ENCODE data around the gene P3H2.

P3H2 gene

DNA sequence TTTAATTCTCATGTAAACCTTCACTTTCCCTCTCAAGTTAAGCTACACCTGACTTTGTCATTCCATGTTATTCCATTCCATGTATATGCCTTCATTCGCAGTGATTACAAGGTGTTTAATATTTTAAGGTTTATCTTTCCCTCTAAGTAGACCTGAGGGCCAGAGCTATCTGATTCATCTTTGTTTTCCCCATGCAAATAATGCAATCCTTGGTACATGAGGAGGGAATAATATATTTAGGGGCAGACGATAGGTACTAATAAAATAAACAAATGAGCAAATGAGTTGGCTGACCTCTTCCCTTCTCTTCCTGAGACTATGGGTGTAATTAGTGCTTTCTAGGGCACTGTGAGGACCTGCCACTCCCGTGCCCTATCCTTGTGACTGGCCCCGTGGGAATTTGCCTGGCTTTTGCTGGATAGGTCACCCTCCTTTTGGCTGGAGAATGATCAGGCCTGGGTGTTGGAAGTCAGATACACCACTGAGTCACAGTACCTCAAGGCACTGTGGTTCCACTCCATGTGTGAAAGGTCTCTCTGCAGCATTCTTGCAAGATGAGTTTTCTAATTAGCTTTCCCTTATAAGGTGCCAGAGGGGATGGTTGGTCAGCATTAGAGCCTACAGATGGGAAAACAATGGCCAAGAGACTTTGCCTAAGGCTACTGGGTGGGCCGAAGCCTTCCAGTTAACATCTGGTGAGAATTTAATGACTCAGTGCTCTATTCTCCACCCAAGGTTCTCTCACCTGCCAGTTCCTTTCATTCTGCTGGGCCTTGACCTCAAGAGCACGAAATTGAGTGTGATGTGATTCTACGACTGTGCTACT is 183.2 kb downstream of the P3H2 start:
- H3K27me3 ChIP-seq (ENCODE audit: insufficient read depth, low read length, poor library complexity, severe bottlenecking): no peaks in the 10 kb centered on the region
- H3K36me3 ChIP-seq (ENCODE audit: insufficient read depth, low read length): no peaks in the 10 kb centered on the region
- H3K9me3 ChIP-seq (ENCODE audit: insufficient read depth, low read depth, low read length): no peaks in the 10 kb centered on the region
- no peaks in the 10 kb centered on the region for H3K9me2 ChIP-seq (replicated peaks; ENCODE audit: low read depth, low read length)
- no peaks in the 10 kb centered on the region for H3F3A ChIP-seq (ENCODE audit: low read depth)
- H3K4me2 ChIP-seq (ENCODE audit: low read depth, low read length, poor library complexity, severe bottlenecking): no peak overlapping the region
- TF ChIP-seq EZH2phosphoT487 (IDR thresholded peaks at IDR 0.05; ENCODE audit: borderline replicate concordance): no peak
- TF ChIP-seq, protein P1, sequence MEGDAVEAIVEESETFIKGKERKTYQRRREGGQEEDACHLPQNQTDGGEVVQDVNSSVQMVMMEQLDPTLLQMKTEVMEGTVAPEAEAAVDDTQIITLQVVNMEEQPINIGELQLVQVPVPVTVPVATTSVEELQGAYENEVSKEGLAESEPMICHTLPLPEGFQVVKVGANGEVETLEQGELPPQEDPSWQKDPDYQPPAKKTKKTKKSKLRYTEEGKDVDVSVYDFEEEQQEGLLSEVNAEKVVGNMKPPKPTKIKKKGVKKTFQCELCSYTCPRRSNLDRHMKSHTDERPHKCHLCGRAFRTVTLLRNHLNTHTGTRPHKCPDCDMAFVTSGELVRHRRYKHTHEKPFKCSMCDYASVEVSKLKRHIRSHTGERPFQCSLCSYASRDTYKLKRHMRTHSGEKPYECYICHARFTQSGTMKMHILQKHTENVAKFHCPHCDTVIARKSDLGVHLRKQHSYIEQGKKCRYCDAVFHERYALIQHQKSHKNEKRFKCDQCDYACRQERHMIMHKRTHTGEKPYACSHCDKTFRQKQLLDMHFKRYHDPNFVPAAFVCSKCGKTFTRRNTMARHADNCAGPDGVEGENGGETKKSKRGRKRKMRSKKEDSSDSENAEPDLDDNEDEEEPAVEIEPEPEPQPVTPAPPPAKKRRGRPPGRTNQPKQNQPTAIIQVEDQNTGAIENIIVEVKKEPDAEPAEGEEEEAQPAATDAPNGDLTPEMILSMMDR (conservative IDR thresholded peaks at IDR 0.05; ENCODE audit: low read length): no peak
- no peaks in the 10 kb centered on the region for H3K79me2 ChIP-seq (ENCODE audit: insufficient read depth, low read length)
- no peak overlapping the region for H3K4me3 ChIP-seq (ENCODE audit: low read length, poor library complexity, severe bottlenecking)
- no peaks in the 10 kb centered on the region for H4K20me1 ChIP-seq (ENCODE audit: insufficient read depth, low read length, poor library complexity, severe bottlenecking)
- no peak overlapping the region for H3K9ac ChIP-seq (ENCODE audit: low read depth, low read length, poor library complexity, severe bottlenecking)
- no peak overlapping the region for H2AFZ ChIP-seq (ENCODE audit: low read length)
- H3K4me1 ChIP-seq (ENCODE audit: insufficient read depth, low read length, poor library complexity, severe bottlenecking): no peaks in the 10 kb centered on the region

DNA sequence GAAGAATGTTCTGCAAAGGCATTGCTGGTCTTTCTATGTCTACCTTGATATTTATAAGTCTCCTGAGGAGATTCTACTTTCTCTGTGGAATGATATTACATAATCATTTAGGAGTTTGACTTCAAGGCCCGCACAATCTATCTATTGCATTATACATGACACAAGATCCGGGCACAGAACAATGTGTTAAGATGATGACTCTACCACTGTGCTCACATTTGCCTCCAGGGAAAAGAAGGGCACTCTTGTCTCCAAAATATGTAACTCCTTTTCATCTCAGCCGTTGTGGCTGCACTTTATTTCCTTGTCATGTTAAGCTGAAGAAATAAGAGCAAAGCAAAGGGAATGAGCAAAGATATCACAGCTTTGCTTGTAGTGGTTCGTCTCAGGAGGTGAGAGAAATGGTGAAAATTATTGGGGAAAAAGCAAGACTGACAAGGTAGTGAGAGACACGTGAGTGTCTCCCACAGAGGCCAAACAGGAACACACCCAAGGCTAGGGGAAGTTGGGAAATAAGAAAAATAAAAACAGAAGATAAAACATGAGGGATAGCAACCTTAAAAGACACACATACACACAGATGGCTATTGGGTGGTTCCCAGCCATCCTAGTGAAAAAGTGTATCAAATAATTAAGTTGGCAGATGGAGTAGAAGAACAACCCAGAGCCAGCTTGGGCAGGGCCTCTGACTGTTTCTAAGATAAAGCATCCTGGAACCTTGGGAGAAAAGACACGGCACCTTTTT is 184.3 kb downstream of the P3H2 start:
- no peaks in the 10 kb centered on the region for H3F3A ChIP-seq (ENCODE audit: low read depth)
- no peak overlapping the region for H3K4me3 ChIP-seq (ENCODE audit: low read length, poor library complexity, severe bottlenecking)
- H3K9me3 ChIP-seq (ENCODE audit: insufficient read depth, low read depth, low read length): no peaks in the 10 kb centered on the region
- no peaks in the 10 kb centered on the region for H4K20me1 ChIP-seq (ENCODE audit: insufficient read depth, low read length, poor library complexity, severe bottlenecking)
- no peaks in the 10 kb centered on the region for H3K9me2 ChIP-seq (replicated peaks; ENCODE audit: low read depth, low read length)
- no peak overlapping the region for H3K9ac ChIP-seq (ENCODE audit: low read depth, low read length, poor library complexity, severe bottlenecking)
- no peak overlapping the region; the same call in 1 of the 2 replicates for H2AFZ ChIP-seq (ENCODE audit: low read length)
- H3K36me3 ChIP-seq (ENCODE audit: insufficient read depth, low read length): no peaks in the 10 kb centered on the region
- no peak overlapping the region for H3K4me2 ChIP-seq (ENCODE audit: low read depth, low read length, poor library complexity, severe bottlenecking)
- TF ChIP-seq, protein P1 (conservative IDR thresholded peaks at IDR 0.05; ENCODE audit: low read length): no peak
- no peak for TF ChIP-seq EZH2phosphoT487 (IDR thresholded peaks at IDR 0.05; ENCODE audit: borderline replicate concordance)
- H3K27me3 ChIP-seq (ENCODE audit: insufficient read depth, low read length, poor library complexity, severe bottlenecking): no peaks in the 10 kb centered on the region
- H3K79me2 ChIP-seq (ENCODE audit: insufficient read depth, low read length): no peaks in the 10 kb centered on the region
- H3K4me1 ChIP-seq (ENCODE audit: insufficient read depth, low read length, poor library complexity, severe bottlenecking): no peaks in the 10 kb centered on the region

DNA sequence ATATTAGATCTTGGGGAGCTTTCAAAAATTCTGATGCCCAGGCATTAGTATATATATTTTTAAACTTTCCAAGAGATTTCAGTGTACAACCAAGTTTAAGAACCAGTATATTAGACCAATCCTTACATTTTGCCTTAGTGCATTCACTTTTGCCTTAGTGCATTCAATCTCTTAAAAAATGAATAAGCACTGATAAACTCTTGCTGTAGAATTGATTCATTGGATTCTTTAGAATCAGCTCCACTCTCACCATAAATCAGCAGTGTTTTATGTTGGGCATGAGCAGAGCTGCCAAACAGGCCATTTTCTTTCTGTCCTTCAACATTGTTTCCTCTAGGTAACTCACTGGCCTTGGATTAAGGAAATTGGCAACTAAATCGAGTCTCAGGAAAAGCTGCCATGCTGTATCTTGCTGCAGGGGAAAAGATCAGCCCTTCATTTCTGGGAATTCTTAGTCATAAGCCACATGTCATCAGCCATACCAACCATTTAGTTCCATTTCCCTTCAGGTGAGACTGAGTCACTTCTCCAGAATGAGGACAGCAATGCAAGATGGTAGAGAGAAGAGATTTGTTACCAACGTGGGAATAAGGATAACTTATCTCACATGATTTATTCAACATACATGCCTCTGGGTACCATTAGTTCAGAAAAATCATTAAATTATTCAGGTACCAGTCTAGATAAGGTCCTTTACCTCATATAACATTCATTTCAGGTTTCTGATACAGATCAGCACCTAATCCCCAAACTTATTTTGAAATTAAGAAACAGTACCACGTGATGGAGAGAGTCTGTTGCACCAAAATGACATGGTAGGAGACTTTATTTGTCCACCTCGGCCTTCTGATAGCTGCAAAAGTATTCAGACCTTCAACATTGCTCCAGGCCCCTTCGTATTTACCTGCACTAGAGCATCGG is 192.5 kb downstream of the P3H2 start:
- H3K27me3 ChIP-seq (ENCODE audit: insufficient read depth, low read length, poor library complexity, severe bottlenecking): no peaks in the 10 kb centered on the region
- no peak overlapping the region for H3K4me3 ChIP-seq (ENCODE audit: low read length, poor library complexity, severe bottlenecking)
- no peak overlapping the region for H2AFZ ChIP-seq (ENCODE audit: low read length)
- H3K9ac ChIP-seq (ENCODE audit: low read depth, low read length, poor library complexity, severe bottlenecking): no peak overlapping the region
- H3K9me3 ChIP-seq (ENCODE audit: insufficient read depth, low read depth, low read length): no peaks in the 10 kb centered on the region
- TF ChIP-seq, protein P1 (conservative IDR thresholded peaks at IDR 0.05; ENCODE audit: low read length): no peak
- no peak for TF ChIP-seq EZH2phosphoT487 (IDR thresholded peaks at IDR 0.05; ENCODE audit: borderline replicate concordance)
- H3K9me2 ChIP-seq (replicated peaks; ENCODE audit: low read depth, low read length): no peaks in the 10 kb centered on the region
- no peaks in the 10 kb centered on the region for H3F3A ChIP-seq (ENCODE audit: low read depth)
- no peaks in the 10 kb centered on the region for H4K20me1 ChIP-seq (ENCODE audit: insufficient read depth, low read length, poor library complexity, severe bottlenecking)
- H3K79me2 ChIP-seq (ENCODE audit: insufficient read depth, low read length): no peaks in the 10 kb centered on the region
- no peaks in the 10 kb centered on the region for H3K36me3 ChIP-seq (ENCODE audit: insufficient read depth, low read length)
- H3K4me1 ChIP-seq (ENCODE audit: insufficient read depth, low read length, poor library complexity, severe bottlenecking): no peaks in the 10 kb centered on the region
- no peak overlapping the region for H3K4me2 ChIP-seq (ENCODE audit: low read depth, low read length, poor library complexity, severe bottlenecking)
